ENCODE results near the gene LRMDA.
"Not testable (repeated sequence)": the region's sequence is repeated elsewhere in the genome, so short reads cannot be mapped to it uniquely, and the experiment has no call there.

Gene LRMDA

DNA sequence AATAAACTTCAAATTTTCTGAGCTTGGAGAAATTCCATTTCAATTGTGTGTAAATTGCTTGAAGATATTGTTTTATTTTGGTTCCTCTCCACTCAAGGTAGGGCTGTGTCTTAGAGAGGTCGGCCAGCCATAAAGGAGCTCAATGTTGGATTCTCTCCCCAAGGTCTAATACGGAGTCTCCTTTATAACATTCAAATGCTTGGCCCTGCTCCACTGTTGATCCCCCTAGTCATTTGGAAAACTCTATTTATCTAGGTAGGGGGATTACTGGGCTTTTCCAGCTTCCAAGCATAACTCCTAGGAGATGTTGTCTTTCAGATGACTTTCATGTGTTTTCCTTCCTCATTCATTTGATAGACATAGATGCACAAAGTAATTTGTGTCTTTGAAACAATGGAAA, 170.9 kb downstream of the LRMDA start:
- in situ Hi-C loops (cut with HindIII; ENCODE audit: low sequenced_read_pairs), result no loop called here
- DNase-seq (ENCODE audit: low read depth), result no peak
- TF ChIP-seq, protein P1, sequence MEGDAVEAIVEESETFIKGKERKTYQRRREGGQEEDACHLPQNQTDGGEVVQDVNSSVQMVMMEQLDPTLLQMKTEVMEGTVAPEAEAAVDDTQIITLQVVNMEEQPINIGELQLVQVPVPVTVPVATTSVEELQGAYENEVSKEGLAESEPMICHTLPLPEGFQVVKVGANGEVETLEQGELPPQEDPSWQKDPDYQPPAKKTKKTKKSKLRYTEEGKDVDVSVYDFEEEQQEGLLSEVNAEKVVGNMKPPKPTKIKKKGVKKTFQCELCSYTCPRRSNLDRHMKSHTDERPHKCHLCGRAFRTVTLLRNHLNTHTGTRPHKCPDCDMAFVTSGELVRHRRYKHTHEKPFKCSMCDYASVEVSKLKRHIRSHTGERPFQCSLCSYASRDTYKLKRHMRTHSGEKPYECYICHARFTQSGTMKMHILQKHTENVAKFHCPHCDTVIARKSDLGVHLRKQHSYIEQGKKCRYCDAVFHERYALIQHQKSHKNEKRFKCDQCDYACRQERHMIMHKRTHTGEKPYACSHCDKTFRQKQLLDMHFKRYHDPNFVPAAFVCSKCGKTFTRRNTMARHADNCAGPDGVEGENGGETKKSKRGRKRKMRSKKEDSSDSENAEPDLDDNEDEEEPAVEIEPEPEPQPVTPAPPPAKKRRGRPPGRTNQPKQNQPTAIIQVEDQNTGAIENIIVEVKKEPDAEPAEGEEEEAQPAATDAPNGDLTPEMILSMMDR (IDR thresholded peaks at IDR 0.05; ENCODE audit: low read depth, low read length, missing control alignments), result no peak
- H3K4me3 ChIP-seq (ENCODE audit: low read depth, low read length), result no peak overlapping the region

DNA sequence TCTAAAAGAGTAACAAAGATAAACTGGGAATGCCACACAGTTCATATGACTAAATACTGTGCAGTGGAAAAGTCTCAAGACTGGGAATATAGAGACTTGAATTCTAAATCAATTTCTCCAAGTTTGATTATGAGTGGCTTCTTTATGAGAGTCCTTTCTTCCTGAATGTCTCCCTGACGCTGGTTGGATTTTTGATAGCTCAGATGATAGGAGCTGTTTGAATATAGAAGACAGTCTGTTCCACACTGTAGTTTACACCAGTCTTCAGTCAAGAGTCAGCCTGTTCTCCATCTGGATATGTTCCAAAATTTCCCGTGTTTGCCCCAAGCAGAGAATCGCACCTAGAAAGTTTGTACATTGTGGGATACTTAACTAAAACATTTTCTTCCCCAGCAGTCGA, 173.7 kb downstream of the LRMDA start:
- H3K4me3 ChIP-seq (ENCODE audit: low read depth, low read length), result no peak overlapping the region
- in situ Hi-C loops (cut with HindIII; ENCODE audit: low sequenced_read_pairs), result no loop called here
- DNase-seq (ENCODE audit: low read depth), result no peak
- TF ChIP-seq, protein P1 (IDR thresholded peaks at IDR 0.05; ENCODE audit: low read depth, low read length, missing control alignments), result no peak

- in situ Hi-C loops (cut with HindIII; ENCODE audit: low sequenced_read_pairs); H3K4me3 ChIP-seq (ENCODE audit: low read depth, low read length); DNase-seq (ENCODE audit: low read depth): not testable (repeated sequence)
Measured at GRCh38 chr10:75605795-75606194, 174.4 kb downstream of the LRMDA start.

- no peak for DNase-seq (ENCODE audit: low read depth)
- in situ Hi-C loops (cut with HindIII; ENCODE audit: low sequenced_read_pairs), result no loop called here
- TF ChIP-seq, protein P1 (IDR thresholded peaks at IDR 0.05; ENCODE audit: low read depth, low read length, missing control alignments), result no peak
- no peak overlapping the region for H3K4me3 ChIP-seq (ENCODE audit: low read depth, low read length)
Measured at GRCh38 chr10:75606203-75606779, 174.9 kb downstream of the LRMDA start.

DNA sequence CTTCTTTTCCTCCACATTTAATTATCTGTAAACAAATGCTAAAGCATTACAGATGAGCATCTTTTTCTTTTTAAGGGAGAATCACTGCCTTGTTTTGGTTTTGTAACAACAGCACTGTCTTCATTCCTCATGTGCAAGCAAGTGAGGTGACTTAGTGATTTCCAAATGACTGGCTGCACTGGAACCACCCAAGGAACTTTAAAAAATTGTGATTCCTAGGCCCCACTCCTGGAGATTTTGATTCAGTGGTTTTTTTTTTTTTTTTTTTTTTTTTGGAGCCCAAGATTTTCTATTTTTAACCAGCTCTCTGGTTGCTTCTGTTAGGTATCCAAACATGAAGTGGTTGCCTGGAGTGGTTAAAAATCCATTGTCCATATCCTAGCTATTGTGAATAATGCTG, 176.2 kb downstream of the LRMDA start:
- DNase-seq (ENCODE audit: low read depth), result no peak
- H3K4me3 ChIP-seq (ENCODE audit: low read depth, low read length), result no peak overlapping the region
- TF ChIP-seq, protein P1 (IDR thresholded peaks at IDR 0.05; ENCODE audit: low read depth, low read length, missing control alignments), result no peak
- in situ Hi-C loops (cut with HindIII; ENCODE audit: low sequenced_read_pairs), result no loop called here

- in situ Hi-C loops (cut with HindIII; ENCODE audit: low sequenced_read_pairs), result no loop called here
- no peak overlapping the region for H3K4me3 ChIP-seq (ENCODE audit: low read depth, low read length)
- no peak for DNase-seq (ENCODE audit: low read depth)
- TF ChIP-seq, protein P1 (IDR thresholded peaks at IDR 0.05; ENCODE audit: low read depth, low read length, missing control alignments), result no peak
Measured at GRCh38 chr10:75610183-75610582, 178.8 kb downstream of the LRMDA start.

DNA sequence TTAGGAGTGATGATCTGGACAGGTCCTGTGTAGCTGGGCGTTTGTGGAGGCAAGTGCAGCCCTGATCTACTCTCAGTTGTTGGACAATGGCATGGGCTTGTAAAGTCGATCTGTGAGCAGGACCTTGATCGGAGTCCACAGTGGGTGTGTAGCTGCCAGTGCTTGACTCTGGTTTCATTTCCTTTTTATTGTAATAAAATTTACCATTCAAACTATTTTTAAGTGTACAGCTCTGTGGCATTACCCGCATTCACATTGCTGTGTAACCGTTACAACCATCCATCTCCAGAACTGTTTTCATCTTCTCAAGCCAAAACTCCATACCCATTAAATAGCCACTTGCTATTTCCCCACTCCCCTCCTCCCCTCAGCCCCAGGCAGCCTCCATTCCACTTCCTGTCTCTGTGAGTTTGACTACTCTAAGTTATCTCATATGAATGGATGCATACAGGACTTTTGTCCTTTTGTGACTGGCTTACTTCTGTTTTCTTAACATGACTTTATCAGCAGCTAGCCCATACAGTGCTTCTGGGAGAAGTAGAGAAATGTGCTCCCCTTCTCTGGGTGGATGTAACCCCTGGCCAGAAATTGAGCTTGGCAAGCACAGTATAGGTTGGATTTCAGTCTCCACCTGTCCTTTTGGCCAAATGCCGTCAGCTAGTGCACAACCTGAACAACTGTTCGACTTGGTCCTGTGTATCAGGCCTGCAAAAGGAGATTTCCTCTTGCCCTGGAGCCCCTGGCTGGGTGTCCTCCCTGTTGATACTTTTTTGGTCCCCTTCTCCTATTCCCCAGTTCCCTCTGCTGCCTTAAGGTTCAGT, 180.0 kb downstream of the LRMDA start:
- in situ Hi-C loops (cut with HindIII; ENCODE audit: low sequenced_read_pairs), result no loop called here
- TF ChIP-seq, protein P1 (IDR thresholded peaks at IDR 0.05; ENCODE audit: low read depth, low read length, missing control alignments), result no peak
- no peak overlapping the region for H3K4me3 ChIP-seq (ENCODE audit: low read depth, low read length)
- DNase-seq (ENCODE audit: low read depth), result no peak

Data from astrocyte of the cerebellum (primary cell).